DMS153 (cell line): ENCODE data around the gene FAM13C.
"Not testable (repeated sequence)": the region's sequence is repeated elsewhere in the genome, so short reads cannot be mapped to it uniquely, and the experiment has no call there.

Source experiments
- DNase-seq: peaks from one replicate; lab custom pipeline; 2025; lab: John Stamatoyannopoulos, UW

Gene FAM13C

DNA sequence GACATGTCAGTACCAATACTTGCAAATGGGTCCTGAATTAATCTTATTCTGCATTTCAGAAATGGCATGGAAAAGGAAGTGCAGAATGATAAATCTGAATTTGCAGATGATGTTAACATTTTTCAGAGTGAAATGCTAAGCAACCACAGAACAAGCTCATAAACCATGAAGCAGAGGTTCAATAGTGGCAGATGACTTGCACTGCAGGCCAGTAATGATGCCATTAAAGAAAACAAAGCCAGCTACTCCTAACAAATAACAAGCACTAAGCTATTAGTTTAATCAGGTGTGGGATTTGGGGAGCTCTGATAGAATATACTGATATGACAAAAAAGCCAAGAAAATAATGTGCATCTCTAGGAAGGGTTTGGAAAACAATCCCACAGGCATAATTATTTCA is 85.4 kb downstream of the FAM13C start:
- peak; percentile 10 for DNase-seq

DNA sequence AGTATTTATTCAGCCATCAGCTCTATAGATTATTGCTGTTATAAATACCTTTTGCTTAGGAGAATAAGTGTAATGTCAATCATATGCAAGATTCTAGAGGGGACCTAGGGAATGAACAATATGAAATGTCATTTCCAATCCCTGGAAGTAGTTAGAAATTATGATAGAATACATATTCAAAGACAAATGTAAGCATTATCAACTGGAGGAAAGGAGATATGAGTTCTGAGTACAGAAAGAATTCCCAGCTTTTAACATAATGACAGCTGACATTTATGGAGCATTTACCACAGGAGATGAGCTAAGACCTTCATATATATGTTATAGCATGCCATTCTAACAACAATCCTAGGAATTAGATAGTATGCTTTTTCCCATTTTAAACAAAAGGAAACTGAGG is 86.2 kb downstream of the FAM13C start:
- no peak for DNase-seq

DNA sequence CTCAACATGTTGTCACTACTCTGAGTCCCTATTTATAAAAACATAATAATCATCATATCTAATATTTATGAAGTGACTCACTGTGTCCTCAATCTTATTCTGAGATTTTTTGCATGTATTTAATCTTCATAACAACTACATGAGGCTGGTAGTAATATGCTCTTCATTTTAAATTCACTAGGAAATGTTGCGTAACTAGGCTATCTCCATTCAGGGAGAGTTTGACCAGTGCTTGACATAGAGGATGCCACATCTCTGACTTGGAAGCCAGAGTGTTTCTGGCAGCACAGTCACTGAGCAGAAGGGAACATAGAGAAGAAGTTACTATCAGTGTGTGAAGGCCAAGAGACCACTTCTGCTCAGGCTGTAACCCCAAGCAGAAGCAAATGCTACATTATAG is 88.9 kb downstream of the FAM13C start:
- no peak for DNase-seq

DNA sequence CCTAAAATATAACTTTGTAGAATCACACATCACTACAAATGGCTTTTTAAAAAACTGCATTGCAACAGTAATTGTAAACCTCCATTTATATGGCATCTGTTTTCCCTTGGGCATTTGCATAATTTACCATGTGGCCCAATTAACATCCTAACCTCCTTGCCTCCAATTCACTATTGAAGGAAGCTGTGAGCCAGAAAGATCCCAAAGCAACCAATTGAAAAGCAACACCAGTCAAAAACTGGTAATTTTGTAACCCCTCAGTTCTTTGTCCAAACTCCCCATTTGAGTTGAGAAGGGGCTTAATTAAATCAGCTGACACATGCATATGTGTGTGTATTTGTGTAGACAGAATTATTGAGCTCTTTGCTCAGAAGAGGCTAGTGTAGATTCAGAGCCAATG is 90.3 kb downstream of the FAM13C start:
- DNase-seq, result no peak

DNA sequence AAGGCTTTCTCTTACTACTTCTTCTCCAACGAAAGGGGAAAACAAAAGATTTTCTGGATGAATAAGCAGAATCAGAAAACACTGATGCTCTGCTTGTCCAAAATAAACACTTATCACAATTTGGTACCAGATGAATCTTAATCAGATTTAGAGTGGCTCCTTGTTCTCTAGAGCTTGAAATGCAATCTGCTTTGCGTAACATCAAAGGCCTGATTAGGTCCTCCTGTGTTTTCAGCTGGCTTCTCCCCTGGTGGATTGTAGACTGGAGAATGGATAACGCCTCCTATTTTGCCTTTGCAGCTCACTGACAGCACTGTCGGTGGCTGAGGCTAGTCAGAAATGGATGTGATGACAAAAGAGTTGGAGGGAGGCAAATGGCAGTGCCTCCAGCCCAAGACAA is 91.2 kb downstream of the FAM13C start:
- no peak for DNase-seq

DNA sequence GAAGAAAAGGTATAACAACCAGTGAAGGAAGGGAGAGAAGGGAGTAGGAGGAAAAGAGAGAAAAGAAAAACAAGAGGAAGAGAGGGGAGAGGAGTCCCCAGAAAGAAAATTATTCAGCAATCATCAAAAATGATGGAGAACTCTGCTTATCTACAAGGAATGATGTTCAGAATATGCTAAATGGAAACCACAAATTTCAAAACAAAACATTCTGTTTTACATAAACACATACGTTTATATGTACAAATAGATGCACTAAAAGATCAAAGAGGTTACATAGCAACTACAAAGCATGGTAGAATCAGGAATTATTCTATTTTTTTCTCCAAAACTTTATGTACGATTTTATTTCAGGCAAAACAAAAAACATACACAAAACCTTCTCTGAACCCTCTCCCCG is 91.9 kb downstream of the FAM13C start:
- DNase-seq, result no peak

DNA sequence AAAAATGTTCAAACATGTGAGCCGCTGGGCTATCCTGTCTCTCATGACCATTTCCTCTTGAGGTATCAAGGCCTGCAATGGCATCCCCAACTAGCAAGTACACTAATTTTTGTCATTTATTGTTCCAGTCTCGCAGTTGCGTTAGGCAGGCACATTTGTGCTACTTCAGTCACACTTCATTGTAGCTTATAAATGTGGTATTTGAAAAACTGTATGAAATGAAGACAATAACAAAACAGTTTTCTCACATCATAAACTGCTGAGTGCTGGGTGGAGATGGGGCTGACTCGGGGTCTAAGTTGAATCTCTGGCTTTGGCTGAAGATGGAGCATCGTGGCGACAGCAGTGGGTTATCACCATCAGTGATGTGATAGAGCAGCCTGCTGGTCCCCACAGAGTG is 92.7 kb downstream of the FAM13C start:
- DNase-seq, result no peak

DNA sequence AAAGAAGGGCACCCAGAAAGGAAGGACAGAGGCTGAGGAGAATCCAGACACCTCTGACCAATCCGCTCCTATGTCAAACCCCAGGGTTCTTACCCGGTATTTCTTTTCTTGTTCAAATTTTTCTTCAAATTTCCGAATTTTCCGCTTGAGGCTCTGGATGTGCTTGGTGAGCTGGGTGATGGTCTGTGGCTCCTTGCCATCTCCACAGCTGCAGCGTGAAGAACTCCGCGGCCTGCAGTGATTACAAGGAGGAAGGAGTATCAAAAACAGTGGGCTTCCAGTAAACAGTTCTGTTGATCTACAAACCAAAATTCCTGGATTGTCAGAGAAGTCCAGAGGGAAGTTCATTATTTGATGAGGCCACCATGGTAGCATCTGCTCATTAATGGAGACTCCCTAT is 93.9 kb downstream of the FAM13C start:
- no peak for DNase-seq

DNA sequence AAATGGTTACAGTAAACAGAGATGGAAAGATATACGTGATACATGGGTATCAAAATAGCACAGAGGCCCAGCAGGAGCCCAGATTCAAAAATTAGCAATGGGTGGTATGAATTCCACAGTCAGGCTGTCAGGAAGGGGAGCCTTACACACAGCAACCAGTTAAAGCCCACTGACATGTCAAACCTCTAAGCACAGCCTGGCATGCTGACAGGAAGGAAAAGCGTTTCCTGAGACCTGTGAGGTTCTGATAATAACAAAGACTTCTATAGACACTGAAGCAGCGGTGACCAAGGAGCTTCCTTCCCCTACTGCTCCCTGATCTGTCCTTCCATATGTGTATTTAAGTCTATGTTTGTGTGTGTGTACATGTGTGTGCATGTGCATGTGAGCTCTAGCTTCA is 96.0 kb downstream of the FAM13C start:
- no peak for DNase-seq

DNA sequence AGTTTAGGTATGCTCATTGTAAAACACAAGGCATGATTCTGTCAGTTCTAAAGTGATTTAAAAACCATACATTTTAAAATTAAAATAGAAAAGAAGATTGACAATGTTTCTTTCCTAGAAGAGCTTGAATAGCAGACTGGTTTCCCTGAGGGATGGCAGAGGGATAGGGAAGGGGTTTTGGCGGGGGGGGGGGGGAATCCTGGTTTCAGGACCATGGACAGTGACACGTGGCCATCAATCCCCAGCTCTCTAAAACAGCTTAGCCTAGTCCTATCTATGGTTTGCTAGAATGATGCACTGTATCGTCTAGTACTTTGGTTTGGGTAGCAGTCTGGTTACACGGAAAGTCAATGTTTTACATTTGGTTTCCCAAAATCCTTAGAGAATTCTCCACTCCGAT is 97.2 kb downstream of the FAM13C start:
- DNase-seq, result no peak

DNA sequence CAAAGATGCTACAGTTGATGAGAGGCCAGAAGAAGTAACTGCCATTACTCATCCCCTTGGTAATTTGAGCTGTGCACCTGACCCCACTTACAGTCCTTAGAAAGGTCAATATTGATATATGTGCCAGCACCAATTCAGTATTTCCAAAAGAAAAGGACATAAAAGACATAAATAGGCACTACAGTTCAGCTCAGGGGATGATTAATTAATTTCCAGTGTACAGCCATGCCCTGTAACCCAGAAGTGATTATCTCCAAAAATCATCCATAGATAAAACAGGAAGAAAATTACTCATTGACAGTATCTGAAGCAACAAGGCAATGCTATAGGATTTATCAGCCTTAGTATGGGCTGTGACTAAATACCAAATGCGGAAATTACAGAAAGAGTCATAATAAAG is 103.5 kb downstream of the FAM13C start:
- peak; percentile 64 for DNase-seq

DNA sequence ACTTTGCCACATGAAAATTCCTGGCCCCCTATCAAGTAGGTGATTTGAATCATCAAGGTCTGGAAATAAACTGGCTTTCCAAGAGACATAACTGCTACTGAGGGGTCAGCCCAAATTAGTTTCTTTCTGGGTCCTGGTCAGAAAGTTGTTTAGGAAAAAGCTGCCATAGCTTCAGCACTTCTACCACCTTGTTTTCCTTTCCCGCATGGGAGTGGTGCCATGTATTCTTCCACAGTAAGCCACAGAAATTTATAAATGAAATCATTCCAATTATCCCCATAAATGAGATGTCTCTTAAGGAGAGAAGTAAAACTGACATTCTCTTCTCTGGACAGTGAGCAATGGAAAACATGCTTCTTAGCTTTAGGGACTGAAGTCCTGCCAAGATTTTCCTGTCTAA is 105.1 kb downstream of the FAM13C start:
- no peak for DNase-seq

DNA sequence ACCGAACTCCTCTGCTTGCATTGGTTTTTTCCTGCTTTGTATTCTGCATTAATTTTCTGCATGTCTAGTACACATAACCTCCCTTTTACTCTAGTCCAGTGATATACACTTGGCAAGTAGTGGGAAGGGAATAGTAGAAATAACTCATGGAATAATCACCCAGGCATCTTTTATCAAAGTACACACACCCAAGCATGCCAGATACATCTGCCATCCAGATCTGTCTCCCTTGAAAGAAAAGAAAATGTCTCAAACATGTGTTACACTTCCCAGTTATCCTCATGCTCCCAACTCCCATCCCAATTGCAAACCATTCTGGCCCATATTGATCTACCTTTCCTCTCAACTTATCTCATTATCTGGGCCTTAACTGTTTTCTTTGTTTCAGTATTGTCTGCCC is 106.9 kb downstream of the FAM13C start:
- DNase-seq, result no peak

DNA sequence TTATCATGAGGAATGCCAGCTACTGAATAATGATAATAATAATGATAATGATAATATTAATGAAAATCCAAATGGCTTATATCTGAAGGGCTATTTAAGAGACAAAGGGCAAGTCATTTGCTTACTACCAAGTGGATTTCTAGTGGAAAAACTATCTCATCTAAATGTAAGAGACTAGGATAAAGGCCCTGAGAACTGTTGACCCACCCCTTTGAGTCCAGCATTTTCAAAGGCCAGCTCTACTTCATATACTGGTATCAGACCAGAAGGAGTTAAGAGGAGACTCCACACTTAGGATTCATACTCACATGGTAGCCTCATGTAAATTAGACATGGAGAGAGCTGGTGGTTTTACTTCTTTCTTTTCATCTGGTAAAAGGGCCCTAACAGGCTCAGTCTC is 109.9 kb downstream of the FAM13C start:
- no peak for DNase-seq

DNA sequence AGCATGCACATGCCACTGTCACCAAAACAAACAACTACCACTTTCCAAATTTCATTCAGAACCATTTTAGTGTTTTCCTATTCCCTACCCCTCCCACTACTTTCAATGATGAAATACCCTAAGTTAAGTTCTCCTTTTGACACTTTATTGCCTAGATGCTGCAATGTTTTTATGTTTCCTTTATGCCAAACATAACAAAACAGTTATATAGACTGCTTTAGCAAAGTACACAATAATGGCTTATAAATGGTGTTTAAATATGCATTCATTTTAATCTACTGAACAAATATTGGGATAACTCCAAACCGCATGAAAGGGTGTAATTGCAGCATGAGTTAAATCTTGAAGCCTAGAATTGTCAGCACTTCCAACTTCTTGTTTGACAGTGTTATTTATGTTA is 116.7 kb downstream of the FAM13C start:
- DNase-seq, result no peak

DNA sequence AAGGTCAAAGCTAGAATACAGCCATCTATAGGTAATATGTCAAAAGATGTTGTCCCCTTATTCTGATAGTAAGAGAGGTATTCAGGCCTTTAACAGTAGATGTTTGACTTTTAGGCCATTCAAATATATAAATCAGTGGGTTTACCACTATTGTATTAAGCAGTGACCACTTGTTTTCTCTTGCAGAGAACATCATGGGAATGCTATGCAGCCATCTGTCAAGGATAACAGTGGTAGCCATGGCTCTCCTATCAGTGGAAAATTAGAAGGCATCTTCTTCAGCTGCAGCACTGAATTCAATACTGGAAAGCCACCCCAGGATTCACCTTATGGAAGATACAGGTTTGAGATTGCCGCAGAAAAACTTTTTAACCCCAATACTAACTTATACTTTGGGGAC is 117.5 kb downstream of the FAM13C start:
- DNase-seq, result no peak

DNA sequence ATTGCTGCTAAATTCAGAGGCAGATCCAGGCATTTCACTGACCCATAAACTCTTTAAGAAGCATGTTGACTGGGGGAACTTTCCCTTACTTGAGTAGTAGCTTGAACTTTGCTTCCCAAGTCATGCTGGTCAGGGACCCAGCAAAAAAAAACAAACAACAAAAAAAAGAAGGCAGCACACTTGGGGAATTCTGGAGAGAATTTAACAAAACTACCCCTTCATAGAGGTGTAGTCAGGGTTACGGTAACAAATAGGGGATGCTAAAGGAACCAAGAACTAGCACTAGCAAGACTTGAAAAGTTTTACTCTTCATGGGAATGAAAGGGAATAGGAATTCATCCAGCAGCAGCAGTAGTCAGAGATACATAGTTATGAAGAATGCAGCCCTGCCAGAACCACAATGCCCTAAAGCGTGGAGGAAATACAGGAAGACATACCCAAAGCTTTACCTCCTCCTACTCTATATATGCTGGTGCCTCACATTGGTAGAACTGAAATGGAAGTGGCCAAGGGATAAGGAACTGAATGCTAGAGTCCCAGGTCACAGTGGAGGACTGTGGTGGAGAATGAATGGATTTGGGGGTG is 118.6 kb downstream of the FAM13C start:
- no peak for DNase-seq

DNA sequence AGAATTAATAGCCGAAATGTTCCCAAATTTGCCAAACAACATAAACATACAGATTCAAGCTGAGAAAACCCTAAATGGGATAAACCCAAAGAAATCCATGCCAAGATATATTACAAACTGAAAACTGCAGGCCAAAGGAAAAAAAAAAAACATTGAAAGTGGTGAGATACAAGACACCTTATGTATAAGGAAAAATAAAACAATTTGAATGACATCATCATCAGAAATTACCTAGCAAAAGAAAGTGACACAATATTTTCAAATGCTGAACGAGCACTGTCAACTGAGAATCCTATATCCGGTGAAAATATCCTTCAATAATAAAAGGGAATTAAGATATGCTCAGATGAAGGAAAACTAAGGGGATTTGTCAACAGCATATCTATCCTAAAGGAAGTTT is 119.4 kb downstream of the FAM13C start:
- no peak for DNase-seq

DNA sequence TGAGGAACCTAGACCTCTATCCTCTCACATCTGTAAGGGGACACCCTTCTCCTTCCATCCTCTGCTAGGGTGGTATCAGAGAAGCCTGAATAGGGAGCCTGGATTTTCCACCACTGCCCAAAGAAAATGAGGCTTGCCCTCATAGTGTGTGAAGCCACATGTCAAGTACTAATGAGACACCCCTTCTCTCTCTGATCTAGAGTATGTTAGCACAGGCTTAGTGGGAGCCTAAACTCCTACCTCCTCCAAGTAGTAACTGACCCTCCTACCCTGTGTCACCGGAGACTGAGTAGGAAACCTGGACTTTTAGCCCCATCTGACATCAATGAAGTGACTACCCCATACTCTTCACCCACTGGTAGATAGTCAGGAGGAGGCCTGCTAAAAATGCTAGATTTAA is 120.3 kb downstream of the FAM13C start:
- no peak for DNase-seq

DNA sequence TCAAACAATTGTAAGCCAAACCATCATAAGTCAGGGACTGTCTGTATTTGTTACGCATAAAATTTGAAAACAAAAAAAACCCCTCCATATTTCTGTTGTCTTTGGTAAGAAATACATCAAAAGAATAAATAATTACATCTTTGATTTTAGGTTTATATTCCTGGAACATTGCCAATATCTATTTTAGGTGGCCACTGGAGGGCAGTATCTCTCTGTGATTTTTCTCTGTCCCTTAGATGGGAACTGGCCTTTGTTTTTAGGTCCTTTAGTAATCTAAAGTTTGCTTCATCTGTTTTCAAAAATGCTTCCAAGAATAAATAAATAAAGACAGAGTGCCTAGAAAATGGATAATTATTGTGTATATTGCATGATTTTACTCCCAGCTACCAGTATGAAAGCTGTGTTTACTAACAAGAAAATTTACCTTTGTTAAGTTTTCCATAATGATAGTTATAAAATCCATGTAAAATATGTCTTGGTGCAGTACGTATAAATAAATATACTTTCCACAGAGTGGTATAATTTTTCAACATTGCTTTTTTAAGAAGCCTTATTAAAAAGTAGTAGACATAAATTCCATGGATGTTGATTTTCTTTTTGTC is 121.7 kb downstream of the FAM13C start:
- DNase-seq, result peak; percentile 3

DNA sequence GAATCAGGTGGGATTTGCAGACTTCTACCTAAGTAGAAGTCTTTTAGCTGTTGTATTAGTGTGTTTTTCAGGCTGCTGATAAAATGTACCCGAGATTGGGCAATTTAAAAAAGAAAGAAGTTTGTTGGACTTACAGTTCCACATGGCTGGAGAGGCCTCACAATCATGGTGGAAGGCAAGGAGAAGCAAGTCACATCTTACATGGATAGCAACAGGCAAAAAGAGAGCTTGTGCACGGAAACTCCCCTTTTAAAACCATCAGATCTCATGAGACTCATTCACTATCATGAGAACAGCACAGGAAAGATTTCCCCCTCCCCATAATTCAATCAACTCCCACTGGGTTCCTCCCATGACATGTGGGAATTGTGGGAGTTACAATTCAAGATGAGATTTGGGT is 123.2 kb downstream of the FAM13C start:
- not testable (repeated sequence) for DNase-seq

DNA sequence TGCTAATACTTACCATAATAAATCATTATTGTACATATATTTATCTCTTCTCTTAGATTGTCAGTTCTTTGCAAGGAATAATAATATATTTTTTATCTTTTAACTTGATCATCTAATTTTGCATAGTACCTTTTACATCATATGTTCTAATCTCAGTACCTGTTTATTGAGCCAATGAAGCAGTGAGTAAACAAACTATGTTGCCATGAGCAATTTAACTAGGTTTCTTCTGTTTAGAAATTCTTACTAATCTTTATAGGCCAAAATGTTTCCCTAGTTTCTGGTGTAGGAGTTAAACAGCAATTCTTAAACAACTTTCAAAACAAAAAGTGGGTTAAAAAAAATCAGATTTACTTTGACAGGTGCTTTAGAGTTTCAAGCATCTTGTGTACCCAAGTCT is 124.6 kb downstream of the FAM13C start:
- DNase-seq, result no peak

DNA sequence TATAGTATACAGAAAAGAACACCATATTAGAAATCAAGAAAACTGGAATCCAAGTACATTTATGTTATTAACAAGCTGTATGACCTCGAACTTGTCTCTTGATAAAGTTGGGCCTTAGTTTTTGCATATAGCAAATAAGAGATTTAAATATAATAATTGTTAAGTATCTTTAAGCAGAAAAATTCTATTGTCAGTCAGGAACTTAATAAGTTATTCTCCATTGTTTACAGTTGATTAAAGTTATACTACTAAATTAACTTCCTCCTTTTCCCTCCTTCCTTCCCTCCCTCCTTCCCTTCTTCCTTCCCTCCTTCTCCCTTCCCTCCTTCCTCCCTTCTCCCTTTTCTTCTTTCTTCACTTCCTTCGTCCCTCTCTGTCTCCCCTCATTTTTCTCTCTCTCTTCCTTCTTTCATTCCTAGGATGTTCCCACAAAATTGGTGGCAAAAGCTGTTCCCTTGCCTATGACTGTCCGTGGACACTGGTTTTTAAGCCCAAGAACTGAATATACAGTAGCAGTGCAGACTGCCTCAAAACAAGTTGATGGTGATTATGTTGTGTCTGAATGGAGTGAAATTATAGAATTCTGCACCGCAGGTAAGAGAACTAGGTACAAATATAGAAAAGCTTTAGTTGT is 126.2 kb downstream of the FAM13C start:
- no peak for DNase-seq

DNA sequence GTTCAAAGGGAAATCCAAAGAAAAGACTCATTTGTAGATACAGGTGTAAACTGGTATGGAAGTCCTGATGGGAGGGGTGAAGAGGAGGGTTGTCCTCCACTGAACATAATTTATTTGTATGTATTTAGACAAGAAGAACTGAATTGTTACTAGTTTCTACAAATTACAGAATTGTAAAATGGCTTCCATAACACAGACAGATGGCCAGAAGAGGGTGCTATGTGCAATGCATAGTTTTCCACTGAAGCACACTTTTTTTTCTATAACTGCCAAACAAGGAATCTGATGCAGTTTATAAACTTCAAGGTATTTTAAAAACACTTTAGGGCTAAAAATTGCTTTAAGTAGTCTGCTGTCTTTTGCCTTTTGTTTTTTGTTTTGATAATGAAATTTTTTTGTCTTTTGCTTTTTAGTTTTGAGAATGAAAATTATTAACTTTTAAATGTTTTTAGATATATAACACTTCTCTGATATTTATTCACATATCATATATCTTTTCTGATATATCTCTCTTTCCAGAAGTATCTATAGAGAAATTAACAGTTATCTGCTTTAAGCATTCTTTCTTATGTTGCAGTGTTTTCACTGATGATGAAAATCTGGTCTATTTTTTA is 127.4 kb downstream of the FAM13C start:
- DNase-seq, result no peak
